GM19395 (cell line): ENCODE results near the gene LSAMP.

ENCODE experiments used
- ATAC-seq: cut with Tn5 transposase; IDR thresholded peaks from one replicate; pipeline ENCODE4 v1.9.1; 2021; ENCODE audit warnings: mild to moderate bottlenecking, moderate library complexity; ENCODE audit not compliant: unreplicated experiment

Gene LSAMP

GRCh38 chr3:115916866-115917265 is 528.4 kb downstream of the LSAMP start:
- ATAC-seq = no peak

GRCh38 chr3:115915061-115915460 is 530.2 kb downstream of the LSAMP start:
- ATAC-seq = no peak

GRCh38 chr3:115913069-115913686 is 532.1 kb downstream of the LSAMP start:
- no peak for ATAC-seq

- no peak for ATAC-seq
Observed at GRCh38 chr3:115912372-115912771, 532.9 kb downstream of the LSAMP start.

- ATAC-seq = no peak
Observed at GRCh38 chr3:115905871-115906270, 539.4 kb downstream of the LSAMP start.

- ATAC-seq = no peak
Observed at GRCh38 chr3:115903843-115904242, 541.4 kb downstream of the LSAMP start.

- no peak for ATAC-seq
Observed at GRCh38 chr3:115901008-115901407, 544.3 kb downstream of the LSAMP start.

- no peak for ATAC-seq
Observed at GRCh38 chr3:115899535-115899934, 545.8 kb downstream of the LSAMP start.

- ATAC-seq = no peak
Observed at GRCh38 chr3:115898656-115899410, 546.5 kb downstream of the LSAMP start.

GRCh38 chr3:115891006-115891636 is 554.2 kb downstream of the LSAMP start:
- ATAC-seq = no peak

GRCh38 chr3:115890579-115890978 is 554.7 kb downstream of the LSAMP start:
- ATAC-seq = no peak

- ATAC-seq = no peak
Observed at GRCh38 chr3:115885621-115886020, 559.7 kb downstream of the LSAMP start.

GRCh38 chr3:115877615-115877899 is 567.7 kb downstream of the LSAMP start:
- no peak for ATAC-seq

- no peak for ATAC-seq
Observed at GRCh38 chr3:115876876-115877614, 568.2 kb downstream of the LSAMP start.

- ATAC-seq = no peak
Observed at GRCh38 chr3:115875460-115875859, 569.8 kb downstream of the LSAMP start.

- ATAC-seq = no peak
Observed at GRCh38 chr3:115871735-115872134, 573.6 kb downstream of the LSAMP start.

- no peak for ATAC-seq
Observed at GRCh38 chr3:115864911-115865310, 580.4 kb downstream of the LSAMP start.

- ATAC-seq = no peak
Observed at GRCh38 chr3:115862849-115863248, 582.4 kb downstream of the LSAMP start.

GRCh38 chr3:115862099-115862498 is 583.2 kb downstream of the LSAMP start:
- no peak for ATAC-seq

GRCh38 chr3:115861166-115861733 is 584.0 kb downstream of the LSAMP start:
- no peak for ATAC-seq

- ATAC-seq = no peak
Observed at GRCh38 chr3:115860766-115861165, 584.5 kb downstream of the LSAMP start.
